ENCODE data around the gene LRRC4C.

DNA sequence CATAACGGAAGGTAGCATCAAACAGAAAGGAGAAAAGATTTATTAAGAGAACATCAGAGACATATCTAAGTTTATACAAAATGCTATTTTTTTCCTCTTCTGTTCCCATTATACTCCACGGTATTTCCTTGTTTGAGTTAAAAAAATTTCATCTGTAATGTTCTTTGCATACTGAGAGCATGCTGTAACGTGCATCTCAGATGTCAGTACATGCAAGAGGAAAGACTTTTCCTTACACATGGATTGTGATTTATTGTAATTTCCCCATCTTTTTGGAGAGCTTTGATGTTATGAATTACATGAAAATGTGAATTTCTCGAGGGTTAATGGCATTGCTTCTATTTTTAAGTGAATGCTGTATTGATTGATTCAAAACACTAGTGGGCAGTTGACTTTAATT, 1164.0 kb downstream of the LRRC4C start:
- TF ChIP-seq CTCF (IDR thresholded peaks at IDR 0.05) (no peak), ZFX (IDR thresholded peaks at IDR 0.05; ENCODE audit: borderline replicate concordance) (no peak)

All from 22Rv1 (cell line).